GM12878 (cell line): ENCODE results near the gene OXCT2.
"Not testable (repeated sequence)": the region's sequence is repeated elsewhere in the genome, so short reads cannot be mapped to it uniquely, and the experiment has no call there.

Experiments
- EP300 ChIP-seq, 2 experiments: fragments of 150-350 bp in 1 of 2; IDR thresholded peaks; 2 replicates each; pipeline ENCODE4 v1.6.1; 2011 to 2012; ENCODE audit warnings: low read depth in 2 of 2, low read length in 2 of 2, borderline replicate concordance in 1 of 2, improper control_type of control experiment in 1 of 2, inconsistent platforms in 1 of 2; ENCODE audit not compliant: control insufficient read depth in 1 of 2
- JUND ChIP-seq: IDR thresholded peaks from 2 replicates; pipeline ENCODE4 v1.6.1; 2012; ENCODE audit warnings: low read depth, mild to moderate bottlenecking, low read length, improper control_type of control experiment, moderate library complexity
- NRF1 ChIP-seq: conservative IDR thresholded peaks from 2 replicates; pipeline ENCODE4 v1.6.1; 2011; ENCODE audit warnings: mild to moderate bottlenecking, low read depth, low read length, improper control_type of control experiment
- TAF1 ChIP-seq: IDR thresholded peaks from 2 replicates; pipeline ENCODE4 v1.6.1; 2011; ENCODE audit warnings: mild to moderate bottlenecking, low read depth, low read length, borderline replicate concordance
- TARDBP ChIP-seq: IDR thresholded peaks from 2 replicates; pipeline ENCODE4 v1.6.1; 2016; ENCODE audit warnings: borderline replicate concordance
- YY1 ChIP-seq: IDR thresholded peaks from 2 replicates; pipeline ENCODE4 v1.6.1; 2011; ENCODE audit warnings: low read depth, mild to moderate bottlenecking, low read length
- TF ChIP-seq, protein P1 (sequence below): fragments of 450-650 bp; IDR thresholded peaks from 2 replicates; pipeline ENCODE4 v1.6.1; 2017; ENCODE audit warnings: mild to moderate bottlenecking, moderate library complexity
- TF ChIP-seq, protein P2 (sequence below), 3 experiments: IDR thresholded peaks in 2 of 3; conservative IDR thresholded peaks in 1 of 3; 2 replicates each; pipeline ENCODE4 v1.5.1; 2011; ENCODE audit warnings: low read depth in 3 of 3, low read length in 3 of 3, mild to moderate bottlenecking in 3 of 3, control low read depth in 2 of 3, moderate library complexity in 2 of 3, inconsistent platforms in 1 of 3, mixed read lengths in 1 of 3; ENCODE audit not compliant: control insufficient read depth in 2 of 3, insufficient read depth in 1 of 3; ENCODE audit errors: extremely low read depth in 1 of 3
- TF ChIP-seq, protein P3 (sequence below): fragments of 450-650 bp; IDR thresholded peaks from 2 replicates; pipeline ENCODE4 v1.6.1; 2017; ENCODE audit warnings: mild to moderate bottlenecking
- TF ChIP-seq, protein P4 (sequence below): IDR thresholded peaks from 2 replicates; pipeline ENCODE4 v1.6.1; 2012; ENCODE audit warnings: low read depth, low read length, improper control_type of control experiment

DNA sequence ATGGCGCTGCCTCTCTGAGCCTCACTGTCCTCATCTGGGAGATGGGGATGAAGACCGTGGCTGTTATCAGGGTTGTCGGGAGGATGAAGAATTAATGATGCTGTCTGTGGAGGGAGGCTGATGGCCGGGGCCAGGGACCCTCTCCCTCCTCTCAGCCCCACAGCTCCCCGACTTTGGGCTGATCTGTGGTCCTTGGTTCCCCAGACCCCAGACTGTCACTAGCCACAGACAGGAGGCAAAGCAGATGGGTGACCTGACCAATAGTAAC lies 15.9 kb upstream of the OXCT2 start:
- not testable (repeated sequence) for TF ChIP-seq YY1; NRF1; TAF1; EP300 (IDR thresholded peaks at IDR 0.05; ENCODE audit: borderline replicate concordance in 1 of 2, control insufficient read depth in 1 of 2, low read depth in 2 of 2, low read length in 2 of 2); JUND; TARDBP
- TF ChIP-seq, protein P1, sequence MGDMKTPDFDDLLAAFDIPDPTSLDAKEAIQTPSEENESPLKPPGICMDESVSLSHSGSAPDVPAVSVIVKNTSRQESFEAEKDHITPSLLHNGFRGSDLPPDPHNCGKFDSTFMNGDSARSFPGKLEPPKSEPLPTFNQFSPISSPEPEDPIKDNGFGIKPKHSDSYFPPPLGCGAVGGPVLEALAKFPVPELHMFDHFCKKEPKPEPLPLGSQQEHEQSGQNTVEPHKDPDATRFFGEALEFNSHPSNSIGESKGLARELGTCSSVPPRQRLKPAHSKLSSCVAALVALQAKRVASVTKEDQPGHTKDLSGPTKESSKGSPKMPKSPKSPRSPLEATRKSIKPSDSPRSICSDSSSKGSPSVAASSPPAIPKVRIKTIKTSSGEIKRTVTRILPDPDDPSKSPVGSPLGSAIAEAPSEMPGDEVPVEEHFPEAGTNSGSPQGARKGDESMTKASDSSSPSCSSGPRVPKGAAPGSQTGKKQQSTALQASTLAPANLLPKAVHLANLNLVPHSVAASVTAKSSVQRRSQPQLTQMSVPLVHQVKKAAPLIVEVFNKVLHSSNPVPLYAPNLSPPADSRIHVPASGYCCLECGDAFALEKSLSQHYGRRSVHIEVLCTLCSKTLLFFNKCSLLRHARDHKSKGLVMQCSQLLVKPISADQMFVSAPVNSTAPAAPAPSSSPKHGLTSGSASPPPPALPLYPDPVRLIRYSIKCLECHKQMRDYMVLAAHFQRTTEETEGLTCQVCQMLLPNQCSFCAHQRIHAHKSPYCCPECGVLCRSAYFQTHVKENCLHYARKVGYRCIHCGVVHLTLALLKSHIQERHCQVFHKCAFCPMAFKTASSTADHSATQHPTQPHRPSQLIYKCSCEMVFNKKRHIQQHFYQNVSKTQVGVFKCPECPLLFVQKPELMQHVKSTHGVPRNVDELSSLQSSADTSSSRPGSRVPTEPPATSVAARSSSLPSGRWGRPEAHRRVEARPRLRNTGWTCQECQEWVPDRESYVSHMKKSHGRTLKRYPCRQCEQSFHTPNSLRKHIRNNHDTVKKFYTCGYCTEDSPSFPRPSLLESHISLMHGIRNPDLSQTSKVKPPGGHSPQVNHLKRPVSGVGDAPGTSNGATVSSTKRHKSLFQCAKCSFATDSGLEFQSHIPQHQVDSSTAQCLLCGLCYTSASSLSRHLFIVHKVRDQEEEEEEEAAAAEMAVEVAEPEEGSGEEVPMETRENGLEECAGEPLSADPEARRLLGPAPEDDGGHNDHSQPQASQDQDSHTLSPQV = not testable (repeated sequence)
- TF ChIP-seq, protein P2, sequence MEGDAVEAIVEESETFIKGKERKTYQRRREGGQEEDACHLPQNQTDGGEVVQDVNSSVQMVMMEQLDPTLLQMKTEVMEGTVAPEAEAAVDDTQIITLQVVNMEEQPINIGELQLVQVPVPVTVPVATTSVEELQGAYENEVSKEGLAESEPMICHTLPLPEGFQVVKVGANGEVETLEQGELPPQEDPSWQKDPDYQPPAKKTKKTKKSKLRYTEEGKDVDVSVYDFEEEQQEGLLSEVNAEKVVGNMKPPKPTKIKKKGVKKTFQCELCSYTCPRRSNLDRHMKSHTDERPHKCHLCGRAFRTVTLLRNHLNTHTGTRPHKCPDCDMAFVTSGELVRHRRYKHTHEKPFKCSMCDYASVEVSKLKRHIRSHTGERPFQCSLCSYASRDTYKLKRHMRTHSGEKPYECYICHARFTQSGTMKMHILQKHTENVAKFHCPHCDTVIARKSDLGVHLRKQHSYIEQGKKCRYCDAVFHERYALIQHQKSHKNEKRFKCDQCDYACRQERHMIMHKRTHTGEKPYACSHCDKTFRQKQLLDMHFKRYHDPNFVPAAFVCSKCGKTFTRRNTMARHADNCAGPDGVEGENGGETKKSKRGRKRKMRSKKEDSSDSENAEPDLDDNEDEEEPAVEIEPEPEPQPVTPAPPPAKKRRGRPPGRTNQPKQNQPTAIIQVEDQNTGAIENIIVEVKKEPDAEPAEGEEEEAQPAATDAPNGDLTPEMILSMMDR (IDR thresholded peaks at IDR 0.05 in 2 of 3, conservative IDR thresholded peaks at IDR 0.05 in 1 of 3; ENCODE audit: control insufficient read depth in 2 of 3, extremely low read depth in 1 of 3, insufficient read depth in 1 of 3, low read depth in 3 of 3, low read length in 3 of 3) = not testable (repeated sequence)
- TF ChIP-seq, protein P3, sequence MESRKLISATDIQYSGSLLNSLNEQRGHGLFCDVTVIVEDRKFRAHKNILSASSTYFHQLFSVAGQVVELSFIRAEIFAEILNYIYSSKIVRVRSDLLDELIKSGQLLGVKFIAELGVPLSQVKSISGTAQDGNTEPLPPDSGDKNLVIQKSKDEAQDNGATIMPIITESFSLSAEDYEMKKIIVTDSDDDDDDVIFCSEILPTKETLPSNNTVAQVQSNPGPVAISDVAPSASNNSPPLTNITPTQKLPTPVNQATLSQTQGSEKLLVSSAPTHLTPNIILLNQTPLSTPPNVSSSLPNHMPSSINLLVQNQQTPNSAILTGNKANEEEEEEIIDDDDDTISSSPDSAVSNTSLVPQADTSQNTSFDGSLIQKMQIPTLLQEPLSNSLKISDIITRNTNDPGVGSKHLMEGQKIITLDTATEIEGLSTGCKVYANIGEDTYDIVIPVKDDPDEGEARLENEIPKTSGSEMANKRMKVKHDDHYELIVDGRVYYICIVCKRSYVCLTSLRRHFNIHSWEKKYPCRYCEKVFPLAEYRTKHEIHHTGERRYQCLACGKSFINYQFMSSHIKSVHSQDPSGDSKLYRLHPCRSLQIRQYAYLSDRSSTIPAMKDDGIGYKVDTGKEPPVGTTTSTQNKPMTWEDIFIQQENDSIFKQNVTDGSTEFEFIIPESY = not testable (repeated sequence)
- TF ChIP-seq, protein P4, sequence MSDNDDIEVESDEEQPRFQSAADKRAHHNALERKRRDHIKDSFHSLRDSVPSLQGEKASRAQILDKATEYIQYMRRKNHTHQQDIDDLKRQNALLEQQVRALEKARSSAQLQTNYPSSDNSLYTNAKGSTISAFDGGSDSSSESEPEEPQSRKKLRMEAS = not testable (repeated sequence)
